Right cardiac atrium (tissue), 5 donors: ENCODE results near the gene RAX. TPM values are rescaled to one million over a fixed set of nuclear protein-coding genes. Genes with fewer than 3 reads are reported as not detected.

Experiments
- ATAC-seq, 2 donors: fragments of 200-7000 bp; cut with Tn5 transposase; one replicate each; pipeline versions ENCODE4 v1.8.0 to v1.9.1; 2020; ENCODE audit warnings: moderate library complexity in 2 of 2, mild to moderate bottlenecking in 1 of 2
- DNase-seq, 3 donors: peaks; one replicate each; pipeline ENCODE4 v3.0.0-alpha.2; 2020
- H3K27ac ChIP-seq: one replicate; pipeline ENCODE4 v1.5.1; 2013; ENCODE audit warnings: mild to moderate bottlenecking, low read length, control low read depth, moderate library complexity
- H3K27me3 ChIP-seq: one replicate; pipeline ENCODE4 v1.6.1; 2013; ENCODE audit not compliant: control insufficient read depth, insufficient read depth
- H3K4me1 ChIP-seq: one replicate; pipeline ENCODE4 v1.6.1; 2013; ENCODE audit warnings: low read length; ENCODE audit not compliant: control insufficient read depth, insufficient read depth
- H3K4me3 ChIP-seq: one replicate; pipeline ENCODE4 v1.5.1; 2013; ENCODE audit warnings: low read length, control low read depth
- H3K9me3 ChIP-seq: one replicate; pipeline ENCODE4 v1.6.1; 2013; ENCODE audit warnings: low read length; ENCODE audit not compliant: control insufficient read depth
- WGBS: extraction: QIAGEN DNeasy Blood & Tissue Kit; methylation state at CpG from one replicate; pipeline ENCODE4 v1.1.7; 2013; 5-methylcytosine and 5-hydroxymethylcytosine counted together
- intact Hi-C, 4 donors: fragments of 100-400 bp; cut with DNase I; formaldehyde crosslinking; loops; one replicate each; pipeline versions ENCODE4 v1.11.0 to v1.14.0; 2022 to 2023
- polyA plus RNA-seq: library from polyadenylated mRNA; stranded (reverse); fragments of 200-250 nt; gene quantifications from one replicate; pipeline ENCODE4 v1.2.3, GENCODE V29; 2013
- total RNA-seq, 4 donors: library from RNA; stranded (reverse); fragmentation: NEBNext Ultra II Directional; extraction: Animal tissue kit (Norgen Biotek cat#: 25700); gene quantifications; one replicate each; pipeline ENCODE4 v1.2.1, GENCODE V29; 2021
- donor health status: healthy with polysubstance abuse.
- donor health status: DM: no; HTN: yes; CAD: no.
- donor health status: DM: no; HTN: no; CAD: no.
- donor health status: DM: no; HTN: yes; CAD: no; lungs with severe emphysema.
- donor health status: DM: yes; HTN: yes; CAD: no.

The RAX gene
- total and polyA plus RNA-seq, 5 donors: not detected

GRCh38 chr18:59242906-59243305, 30.3 kb downstream of the RAX start:
- Histone ChIP-seq H3K4me1 (no peaks in the 10 kb centered on the region), H3K4me3 (no peak overlapping the region), H3K27me3 (no peaks in the 10 kb centered on the region), H3K9me3 (no peaks in the 10 kb centered on the region), H3K27ac (no peak overlapping the region)
- ATAC-seq (no peak), DNase-seq (no peak)
- intact Hi-C loops: loop anchor here in 2 of 4 donors (10.0 kb wide), 2 partner anchors 152 to 162 kb away; no protein-coding TSS in a partner anchor
- WGBS: 90% methylated on average over 2 of the region's 2 CpGs

- no peak for DNase-seq
- H3K4me3 ChIP-seq: no peak overlapping the region
Measured at GRCh38 chr18:59239642-59240041, 33.6 kb downstream of the RAX start.

GRCh38 chr18:59238385-59238784, 34.9 kb downstream of the RAX start:
- Histone ChIP-seq H3K27ac (no peak overlapping the region), H3K4me3 (no peak overlapping the region), H3K9me3 (no peaks in the 10 kb centered on the region), H3K27me3 (no peaks in the 10 kb centered on the region), H3K4me1 (no peaks in the 10 kb centered on the region)
- intact Hi-C loops: no loop called here
- ATAC-seq: no peak
- no peak for DNase-seq

More at GRCh38 chr18:59239642-59240041, 33.6 kb downstream of the RAX start:
- intact Hi-C loops: loop anchor here in 2 of 4 donors (10.0 kb wide), 2 partner anchors 155 to 165 kb away; no protein-coding TSS in a partner anchor
- H3K27ac ChIP-seq: no peak overlapping the region
- no peak for ATAC-seq
- H3K9me3 ChIP-seq: no peaks in the 10 kb centered on the region
- no peaks in the 10 kb centered on the region for H3K4me1 ChIP-seq
- H3K27me3 ChIP-seq: no peaks in the 10 kb centered on the region
- 58% methylated on average over 4 of the region's 4 CpGs for WGBS

- Histone ChIP-seq H3K27me3 (no peaks in the 10 kb centered on the region), H3K27ac (no peak overlapping the region), H3K9me3 (no peaks in the 10 kb centered on the region), H3K4me1 (no peaks in the 10 kb centered on the region), H3K4me3 (no peak overlapping the region)
- ATAC-seq: no peak
- 88% methylated on average over 6 of the region's 6 CpGs for WGBS
- intact Hi-C loops: no loop called here
- no peak for DNase-seq
Measured at GRCh38 chr18:59233017-59233410, 40.2 kb downstream of the RAX start.

- no peak for DNase-seq
- Histone ChIP-seq H3K4me1 (no peaks in the 10 kb centered on the region), H3K27me3 (no peaks in the 10 kb centered on the region), H3K4me3 (no peak overlapping the region), H3K27ac (no peak overlapping the region), H3K9me3 (no peaks in the 10 kb centered on the region)
- intact Hi-C loops: no loop called here
- WGBS: 65% methylated on average over 5 of the region's 5 CpGs
- no peak for ATAC-seq
Measured at GRCh38 chr18:59232309-59233016, 40.8 kb downstream of the RAX start.

GRCh38 chr18:59231877-59232276, 41.4 kb downstream of the RAX start:
- intact Hi-C loops: no loop called here
- ATAC-seq: no peak

GRCh38 chr18:59231114-59231513, 42.1 kb downstream of the RAX start:
- ATAC-seq (no peak), DNase-seq (no peak)
- WGBS: 71% methylated on average over 5 of the region's 5 CpGs
- Histone ChIP-seq H3K27ac (no peak overlapping the region), H3K4me3 (no peak overlapping the region), H3K4me1 (no peaks in the 10 kb centered on the region), H3K9me3 (no peaks in the 10 kb centered on the region), H3K27me3 (no peaks in the 10 kb centered on the region)
- intact Hi-C loops: no loop called here

More at GRCh38 chr18:59231877-59232276, 41.4 kb downstream of the RAX start:
- no peak overlapping the region for H3K4me3 ChIP-seq
- WGBS: 50% methylated on average over 2 of the region's 2 CpGs
- H3K27ac ChIP-seq: no peak overlapping the region
- no peaks in the 10 kb centered on the region for H3K27me3 ChIP-seq
- no peaks in the 10 kb centered on the region for H3K9me3 ChIP-seq
- no peak for DNase-seq
- no peaks in the 10 kb centered on the region for H3K4me1 ChIP-seq

GRCh38 chr18:59229701-59230443, 43.4 kb downstream of the RAX start:
- Histone ChIP-seq H3K27me3 (no peaks in the 10 kb centered on the region), H3K9me3 (no peaks in the 10 kb centered on the region), H3K27ac (no peak overlapping the region), H3K4me1 (no peaks in the 10 kb centered on the region), H3K4me3 (no peak overlapping the region)
- intact Hi-C loops: no loop called here
- 72% methylated on average over 6 of the region's 6 CpGs for WGBS
- DNase-seq (no peak), ATAC-seq (no peak)

- intact Hi-C loops: no loop called here
- Histone ChIP-seq H3K4me3 (no peak overlapping the region), H3K27ac (no peak overlapping the region), H3K27me3 (no peaks in the 10 kb centered on the region), H3K9me3 (no peaks in the 10 kb centered on the region), H3K4me1 (no peaks in the 10 kb centered on the region)
- ATAC-seq (no peak), DNase-seq (no peak)
- 80% methylated on average over 2 of the region's 2 CpGs for WGBS
Measured at GRCh38 chr18:59229191-59229590, 44.1 kb downstream of the RAX start.

GRCh38 chr18:59228351-59228750, 44.9 kb downstream of the RAX start:
- no peak for ATAC-seq
- no peaks in the 10 kb centered on the region for H3K9me3 ChIP-seq
- DNase-seq: no peak
- intact Hi-C loops: no loop called here
- 28% methylated on average over 1 of the region's 1 CpG for WGBS
- H3K27me3 ChIP-seq: no peaks in the 10 kb centered on the region
- H3K27ac ChIP-seq: no peak overlapping the region
- H3K4me3 ChIP-seq: no peak overlapping the region
- H3K4me1 ChIP-seq: no peaks in the 10 kb centered on the region

GRCh38 chr18:59222341-59222740, 50.9 kb downstream of the RAX start:
- Histone ChIP-seq H3K4me3 (no peak overlapping the region), H3K4me1 (no peaks in the 10 kb centered on the region), H3K27ac (no peak overlapping the region), H3K27me3 (no peaks in the 10 kb centered on the region), H3K9me3 (no peaks in the 10 kb centered on the region)
- WGBS: 66% methylated on average over 2 of the region's 2 CpGs
- no peak for DNase-seq
- intact Hi-C loops: no loop called here
- no peak for ATAC-seq
